IMR-90 (cell line): ENCODE data around the gene C9orf78. TPM values are rescaled to one million over a fixed set of nuclear protein-coding genes. Genes with fewer than 3 reads are reported as not detected.

Experiments used
- ATAC-seq: fragments of 200-7000 bp; cut with Tn5 transposase; 2 replicates; pipeline ENCODE4 v1.9.1; 2020; ENCODE audit warnings: low read depth, mild to moderate bottlenecking, moderate library complexity
- BruUV-seq: library from RNA; stranded (reverse); fragments of 400-500 nt; replicated peaks from 2 replicates; lab custom pipeline; 2021; lab: Mats Ljungman, UMichigan
- CTCF ChIA-PET: fragments of 300-600 bp; formaldehyde crosslinking; extraction: SDS; loops from one replicate; lab custom pipeline; 2021; ENCODE audit warnings: antibody characterized with exemption; lab: Yijun Ruan, JAX
- POLR2A ChIA-PET: fragments of 300-600 bp; sonication (Branson Sonifier 250); formaldehyde crosslinking; loops from one replicate; lab custom pipeline; 2022; ENCODE audit warnings: antibody characterized with exemption; ENCODE audit not compliant: unreplicated experiment; lab: Charles Lee
- DNase-seq: peaks from one replicate; pipeline ENCODE4 v3.0.0; 2013
- H2AFZ ChIP-seq: replicated peaks from 2 replicates; pipeline ENCODE3; 2013; ENCODE audit warnings: low read length, mild to moderate bottlenecking; ENCODE audit not compliant: poor library complexity
- H2AK5ac ChIP-seq: 2 replicates; pipeline ENCODE4 v1.6.1; 2013; ENCODE audit warnings: low read depth, low read length, inconsistent platforms
- H2AK9ac ChIP-seq: replicated peaks from 2 replicates; pipeline ENCODE3; 2013; ENCODE audit warnings: mild to moderate bottlenecking, low read depth, low read length, moderate library complexity; ENCODE audit not compliant: poor library complexity
- H2BK120ac ChIP-seq: 2 replicates; pipeline ENCODE4 v1.6.1; 2013; ENCODE audit warnings: low read depth, low read length, inconsistent platforms
- H2BK15ac ChIP-seq: 3 replicates; pipeline ENCODE4 v1.6.1; 2013; ENCODE audit warnings: low read depth, low read length, inconsistent platforms
- H2BK20ac ChIP-seq: 2 replicates; pipeline ENCODE4 v1.6.1; 2013; ENCODE audit warnings: low read depth, mild to moderate bottlenecking, inconsistent platforms, low read length, moderate library complexity
- H2BK5ac ChIP-seq: 2 replicates; pipeline ENCODE4 v1.6.1; 2013; ENCODE audit warnings: mild to moderate bottlenecking, low read depth, low read length, inconsistent platforms; ENCODE audit not compliant: poor library complexity, severe bottlenecking
- H3K14ac ChIP-seq: replicated peaks from 2 replicates; pipeline ENCODE4 v1.6.1; 2013; ENCODE audit warnings: low read depth, low read length, inconsistent platforms
- H3K18ac ChIP-seq: 2 replicates; pipeline ENCODE4 v1.6.1; 2013; ENCODE audit warnings: low read depth, low read length, control low read depth
- H3K23ac ChIP-seq: 2 replicates; pipeline ENCODE4 v1.6.1; 2013; ENCODE audit warnings: low read depth, low read length, inconsistent platforms
- H3K27ac ChIP-seq: 2 replicates; pipeline ENCODE4 v1.5.1; 2013; ENCODE audit warnings: mild to moderate bottlenecking, control low read depth, low read length; ENCODE audit not compliant: insufficient read depth
- H3K27me3 ChIP-seq: 2 replicates; pipeline ENCODE4 v1.6.1; 2013; ENCODE audit warnings: low read length; ENCODE audit not compliant: control insufficient read depth, insufficient read depth
- H3K36me3 ChIP-seq: 2 replicates; pipeline ENCODE4 v1.6.1; 2013; ENCODE audit warnings: low read length, mixed read lengths; ENCODE audit not compliant: control insufficient read depth, insufficient read depth
- H3K4ac ChIP-seq: 2 replicates; pipeline ENCODE4 v1.6.1; 2013; ENCODE audit warnings: low read depth, low read length, inconsistent platforms
- H3K4me1 ChIP-seq: 2 replicates; pipeline ENCODE4 v1.6.1; 2013; ENCODE audit warnings: low read length, mixed read lengths; ENCODE audit not compliant: control insufficient read depth, insufficient read depth
- H3K4me2 ChIP-seq: 2 replicates; pipeline ENCODE4 v1.6.1; 2013; ENCODE audit warnings: low read depth, mild to moderate bottlenecking, control low read depth, low read length, moderate library complexity
- H3K4me3 ChIP-seq: 2 replicates; pipeline ENCODE4 v1.5.1; 2013; ENCODE audit warnings: low read depth, mild to moderate bottlenecking, control low read depth, low read length, moderate library complexity; ENCODE audit not compliant: insufficient read depth
- H3K56ac ChIP-seq: 2 replicates; pipeline ENCODE4 v1.6.1; 2013; ENCODE audit warnings: low read length, inconsistent platforms; ENCODE audit not compliant: insufficient read depth; ENCODE audit errors: extremely low read depth
- H3K79me1 ChIP-seq, 2 experiments: 2 replicates each; pipeline ENCODE4 v1.6.1; 2013; ENCODE audit warnings: low read length in 2 of 2, inconsistent platforms in 1 of 2, low read depth in 1 of 2
- H3K9ac ChIP-seq: 2 replicates; pipeline ENCODE4 v1.6.1; 2013; ENCODE audit warnings: low read depth, low read length, control low read depth
- H3K9me1 ChIP-seq: 2 replicates; pipeline ENCODE4 v1.6.1; 2013; ENCODE audit warnings: low read length, inconsistent platforms; ENCODE audit not compliant: insufficient read depth
- H3K9me3 ChIP-seq: 2 replicates; pipeline ENCODE4 v1.6.1; 2013; ENCODE audit warnings: low read length; ENCODE audit not compliant: control insufficient read depth, insufficient read depth
- H4K20me1 ChIP-seq: 2 replicates; pipeline ENCODE4 v1.6.1; 2013; ENCODE audit warnings: low read length, inconsistent platforms; ENCODE audit not compliant: insufficient read depth
- H4K5ac ChIP-seq: 2 replicates; pipeline ENCODE4 v1.6.1; 2013; ENCODE audit warnings: mild to moderate bottlenecking, low read depth, low read length, control low read depth
- H4K8ac ChIP-seq, 2 experiments: 2 replicates each; pipeline ENCODE4 v1.6.1; 2013; ENCODE audit warnings: low read depth in 2 of 2, low read length in 2 of 2, control low read depth in 1 of 2, inconsistent platforms in 1 of 2
- H4K91ac ChIP-seq: 2 replicates; pipeline ENCODE4 v1.6.1; 2013; ENCODE audit warnings: low read depth, low read length, inconsistent platforms; ENCODE audit not compliant: insufficient read depth
- CEBPB ChIP-seq: IDR thresholded peaks from 2 replicates; pipeline ENCODE4 v1.6.1; 2012; ENCODE audit warnings: low read depth, low read length, improper control_type of control experiment
- FOS ChIP-seq: fragments of 150-350 bp; IDR thresholded peaks from 2 replicates; pipeline ENCODE4 v1.6.1; 2016; ENCODE audit warnings: low read depth, low read length
- MAZ ChIP-seq: IDR thresholded peaks from 2 replicates; pipeline ENCODE4 v1.6.1; 2012; ENCODE audit warnings: low read depth, mild to moderate bottlenecking, low read length, improper control_type of control experiment, moderate library complexity, borderline replicate concordance
- MXI1 ChIP-seq: IDR thresholded peaks from 2 replicates; pipeline ENCODE4 v1.6.1; 2012; ENCODE audit warnings: low read depth, mild to moderate bottlenecking, low read length, moderate library complexity, borderline replicate concordance
- POLR2A ChIP-seq: IDR thresholded peaks from 2 replicates; pipeline ENCODE4 v1.6.1; 2012; ENCODE audit warnings: mild to moderate bottlenecking, low read depth, low read length
- RAD21 ChIP-seq: IDR thresholded peaks from 2 replicates; pipeline ENCODE4 v1.6.1; 2012; ENCODE audit warnings: low read length, improper control_type of control experiment
- SMC3 ChIP-seq: fragments of 150-350 bp; IDR thresholded peaks from 2 replicates; pipeline ENCODE4 v1.6.1; 2016; ENCODE audit warnings: low read depth, mild to moderate bottlenecking, antibody characterized with exemption, low read length, moderate library complexity
- WGBS, 2 experiments: methylation state at CpG; one replicate each; pipeline versions ENCODE4 v1.1.5 to v1.1.7; 2013; ENCODE audit warnings: missing lambda C conversion rate in 2 of 2; ENCODE audit not compliant: insufficient read length in 1 of 2; ENCODE audit errors: extremely low coverage in 2 of 2; 5-methylcytosine and 5-hydroxymethylcytosine counted together
- dilution Hi-C: fragments of 300-500 bp; cut with HindIII; formaldehyde crosslinking; loops from one replicate; pipeline ENCODE4 v1.14.3; 2018; ENCODE audit warnings: low sequenced_read_pairs; ENCODE audit not compliant: unreplicated experiment
- in situ Hi-C: fragments of 300-500 bp; cut with MboI; formaldehyde crosslinking; loops from 3 replicates; pipeline ENCODE4 v1.14.3; 2019; ENCODE audit warnings: low sequenced_read_pairs, inconsistent platforms, mixed read lengths
- intact Hi-C: fragments of 100-400 bp; cut with micrococcal nuclease; formaldehyde crosslinking; loops from 2 replicates; pipeline ENCODE4 v1.10.0; 2022
- polyA plus RNA-seq, 3 experiments: library from polyadenylated mRNA; depleted of rRNA; stranded (reverse); fragments of >200 nt; gene quantifications; 2 replicates each; pipeline ENCODE4 v1.2.3, GENCODE V29; 2012; ENCODE audit warnings: low replicate concordance in 1 of 3
- total RNA-seq: library from RNA; depleted of rRNA; stranded (reverse); fragments of >200 nt; gene quantifications from 2 replicates; pipeline ENCODE4 v1.2.3, GENCODE V29; 2012
- TF ChIP-seq, protein P1 (sequence below): conservative IDR thresholded peaks from 2 replicates; pipeline ENCODE4 v1.5.1; 2012; ENCODE audit warnings: mild to moderate bottlenecking, low read depth, low read length, improper control_type of control experiment
- TF ChIP-seq, protein P2 (sequence below): fragments of 150-350 bp; IDR thresholded peaks from 2 replicates; pipeline ENCODE4 v1.6.1; 2016; ENCODE audit warnings: low read depth, mild to moderate bottlenecking, low read length, moderate library complexity, borderline replicate concordance
- TF ChIP-seq, protein P3 (sequence below): fragments of 150-350 bp; IDR thresholded peaks from 2 replicates; pipeline ENCODE4 v1.6.1; 2017; ENCODE audit warnings: mild to moderate bottlenecking, antibody characterized with exemption, low read length, low read depth

C9orf78 gene
- total and polyA plus RNA-seq, 2 of the 4 experiments (the other 2 are of a cell fraction), result 29.8 to 46.0 TPM

DNA sequence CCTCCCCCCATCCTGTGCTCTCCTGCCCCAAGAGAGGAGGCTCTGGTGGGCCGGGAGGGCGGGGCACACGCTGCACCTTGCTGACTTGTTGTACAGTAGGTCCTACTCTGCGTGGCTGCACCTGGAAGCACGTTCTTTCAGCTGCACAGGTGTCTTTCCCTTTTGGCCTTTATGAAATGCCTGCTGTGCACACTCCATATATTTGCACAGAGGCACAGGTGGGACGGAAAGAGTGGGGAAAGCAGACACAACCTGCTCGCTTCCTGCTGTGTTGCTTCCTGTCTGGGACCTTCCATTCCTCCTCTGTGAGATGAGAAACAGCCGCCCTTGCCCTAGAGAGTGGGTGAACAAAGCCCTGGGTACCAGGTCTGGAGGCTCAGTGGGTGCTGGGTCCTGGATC is 5.0 kb upstream of the C9orf78 start:
- BruUV-seq, result no TSS peak

More for the DNA sequence above, 5.0 kb upstream of the C9orf78 start:
- Histone ChIP-seq H3K14ac (no peak overlapping the region), H3K4me1 (peaks cover 13% of the 10 kb centered on the region), H3K27ac (no peak overlapping the region), H3K4me3 (no peak overlapping the region), H4K5ac (no peak overlapping the region), H3K9me3 (no peaks in the 10 kb centered on the region), H3K23ac (no peak overlapping the region), H3K4ac (no peak overlapping the region), H3K4me2 (no peak overlapping the region), H2AK5ac (no peak overlapping the region), H2BK5ac (no peak overlapping the region), H2BK20ac (no peak overlapping the region), H2AK9ac (no peak overlapping the region), H3K56ac (no peak overlapping the region), H2AFZ (peak overlapping the region; percentile 48), H2BK15ac (no peak overlapping the region), H3K27me3 (no peaks in the 10 kb centered on the region), H4K20me1 (peaks cover 16% of the 10 kb centered on the region), H3K79me1 (peaks cover 32 to 58% of the 10 kb centered on the region in 2 experiments), H3K36me3 (peaks cover 7% of the 10 kb centered on the region), H2BK120ac (no peak overlapping the region), H3K9ac (no peak overlapping the region), H4K8ac (no peak overlapping the region), H3K18ac (no peak overlapping the region), H4K91ac (no peak overlapping the region), H3K9me1 (peaks cover 14% of the 10 kb centered on the region)
- no peak for DNase-seq
- dilution Hi-C loops, result no loop called here
- in situ Hi-C loops, result no loop called here
- ChIA-PET CTCF (no interaction called here), POLR2A (interaction anchor here (0.7 kb wide), 1 partner anchor 48 kb away, joined by 12 read pairs; no protein-coding TSS in a partner anchor)
- intact Hi-C loops, result no loop called here
- TF ChIP-seq, protein P1, sequence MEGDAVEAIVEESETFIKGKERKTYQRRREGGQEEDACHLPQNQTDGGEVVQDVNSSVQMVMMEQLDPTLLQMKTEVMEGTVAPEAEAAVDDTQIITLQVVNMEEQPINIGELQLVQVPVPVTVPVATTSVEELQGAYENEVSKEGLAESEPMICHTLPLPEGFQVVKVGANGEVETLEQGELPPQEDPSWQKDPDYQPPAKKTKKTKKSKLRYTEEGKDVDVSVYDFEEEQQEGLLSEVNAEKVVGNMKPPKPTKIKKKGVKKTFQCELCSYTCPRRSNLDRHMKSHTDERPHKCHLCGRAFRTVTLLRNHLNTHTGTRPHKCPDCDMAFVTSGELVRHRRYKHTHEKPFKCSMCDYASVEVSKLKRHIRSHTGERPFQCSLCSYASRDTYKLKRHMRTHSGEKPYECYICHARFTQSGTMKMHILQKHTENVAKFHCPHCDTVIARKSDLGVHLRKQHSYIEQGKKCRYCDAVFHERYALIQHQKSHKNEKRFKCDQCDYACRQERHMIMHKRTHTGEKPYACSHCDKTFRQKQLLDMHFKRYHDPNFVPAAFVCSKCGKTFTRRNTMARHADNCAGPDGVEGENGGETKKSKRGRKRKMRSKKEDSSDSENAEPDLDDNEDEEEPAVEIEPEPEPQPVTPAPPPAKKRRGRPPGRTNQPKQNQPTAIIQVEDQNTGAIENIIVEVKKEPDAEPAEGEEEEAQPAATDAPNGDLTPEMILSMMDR, result no peak
- no peak for TF ChIP-seq FOS
- TF ChIP-seq MAZ, result no peak
- TF ChIP-seq, protein P2, sequence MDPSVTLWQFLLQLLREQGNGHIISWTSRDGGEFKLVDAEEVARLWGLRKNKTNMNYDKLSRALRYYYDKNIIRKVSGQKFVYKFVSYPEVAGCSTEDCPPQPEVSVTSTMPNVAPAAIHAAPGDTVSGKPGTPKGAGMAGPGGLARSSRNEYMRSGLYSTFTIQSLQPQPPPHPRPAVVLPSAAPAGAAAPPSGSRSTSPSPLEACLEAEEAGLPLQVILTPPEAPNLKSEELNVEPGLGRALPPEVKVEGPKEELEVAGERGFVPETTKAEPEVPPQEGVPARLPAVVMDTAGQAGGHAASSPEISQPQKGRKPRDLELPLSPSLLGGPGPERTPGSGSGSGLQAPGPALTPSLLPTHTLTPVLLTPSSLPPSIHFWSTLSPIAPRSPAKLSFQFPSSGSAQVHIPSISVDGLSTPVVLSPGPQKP, result no peak
- no peak for TF ChIP-seq RAD21
- TF ChIP-seq MXI1, result no peak
- TF ChIP-seq SMC3, result no peak
- TF ChIP-seq CEBPB, result no peak
- TF ChIP-seq, protein P3, sequence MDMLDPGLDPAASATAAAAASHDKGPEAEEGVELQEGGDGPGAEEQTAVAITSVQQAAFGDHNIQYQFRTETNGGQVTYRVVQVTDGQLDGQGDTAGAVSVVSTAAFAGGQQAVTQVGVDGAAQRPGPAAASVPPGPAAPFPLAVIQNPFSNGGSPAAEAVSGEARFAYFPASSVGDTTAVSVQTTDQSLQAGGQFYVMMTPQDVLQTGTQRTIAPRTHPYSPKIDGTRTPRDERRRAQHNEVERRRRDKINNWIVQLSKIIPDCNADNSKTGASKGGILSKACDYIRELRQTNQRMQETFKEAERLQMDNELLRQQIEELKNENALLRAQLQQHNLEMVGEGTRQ, result no peak
- TF ChIP-seq POLR2A, result no peak
- ATAC-seq, result no peak
- 100% methylated on average over 1 of the region's 8 CpGs; no CpG with 5 or more reads in 1 of the 2 experiments for WGBS, 2 experiments
